H9 (cell line): ENCODE measurements around the gene SKIC2. TPM values are rescaled to one million over a fixed set of nuclear protein-coding genes. Genes with fewer than 3 reads are reported as not detected.
"Not testable (repeated sequence)": the region's sequence is repeated elsewhere in the genome, so short reads cannot be mapped to it uniquely, and the experiment has no call there.

Experiments used
- DNase-seq: peaks from one replicate; pipeline ENCODE4 v3.0.0-alpha.2; 2017
- H2AFZ ChIP-seq: one replicate; pipeline ENCODE4 v1.6.1; 2013; ENCODE audit warnings: mild to moderate bottlenecking, low read length, control low read depth, moderate library complexity
- H2AK5ac ChIP-seq: 2 replicates; pipeline ENCODE4 v1.6.1; 2013; ENCODE audit warnings: low read length, control low read depth, mixed read lengths; ENCODE audit not compliant: insufficient read length
- H2BK120ac ChIP-seq: one replicate; pipeline ENCODE4 v1.6.1; 2013; ENCODE audit warnings: low read depth, mild to moderate bottlenecking, low read length, control low read depth, inconsistent platforms; ENCODE audit not compliant: poor library complexity, severe bottlenecking
- H2BK12ac ChIP-seq: 2 replicates; pipeline ENCODE4 v1.6.1; 2013; ENCODE audit warnings: low read length, control low read depth, mixed read lengths, low read depth; ENCODE audit not compliant: insufficient read length
- H2BK15ac ChIP-seq: 2 replicates; pipeline ENCODE4 v1.6.1; 2013; ENCODE audit warnings: low read depth, low read length, control low read depth
- H2BK20ac ChIP-seq: one replicate; pipeline ENCODE4 v1.6.1; 2013; ENCODE audit warnings: low read depth, mild to moderate bottlenecking, low read length, control low read depth, inconsistent platforms; ENCODE audit not compliant: poor library complexity, severe bottlenecking
- H2BK5ac ChIP-seq: 2 replicates; pipeline ENCODE4 v1.6.1; 2013; ENCODE audit warnings: low read length, control low read depth, mixed read lengths; ENCODE audit not compliant: insufficient read length
- H3K14ac ChIP-seq: 2 replicates; pipeline ENCODE4 v1.6.1; 2013; ENCODE audit warnings: low read length, control low read depth; ENCODE audit not compliant: insufficient read depth
- H3K18ac ChIP-seq: 2 replicates; pipeline ENCODE4 v1.6.1; 2013; ENCODE audit warnings: low read depth, mild to moderate bottlenecking, mixed read lengths, low read length, control low read depth; ENCODE audit not compliant: insufficient read length
- H3K23ac ChIP-seq: 2 replicates; pipeline ENCODE4 v1.6.1; 2013; ENCODE audit warnings: low read length, control low read depth, mixed read lengths, low read depth; ENCODE audit not compliant: insufficient read length
- H3K23me2 ChIP-seq: 2 replicates; pipeline ENCODE4 v1.6.1; 2013; ENCODE audit warnings: low read depth, mild to moderate bottlenecking, mixed read lengths, low read length, control low read depth; ENCODE audit not compliant: insufficient read length, poor library complexity, severe bottlenecking
- H3K27ac ChIP-seq: 2 replicates; pipeline ENCODE4 v1.5.1; 2013; ENCODE audit warnings: low read length, control low read depth, mixed read lengths, low read depth; ENCODE audit not compliant: insufficient read length
- H3K27me3 ChIP-seq: 2 replicates; pipeline ENCODE4 v1.6.1; 2013; ENCODE audit warnings: low read length, control low read depth, inconsistent platforms; ENCODE audit not compliant: insufficient read depth
- H3K4ac ChIP-seq: 2 replicates; pipeline ENCODE4 v1.6.1; 2013; ENCODE audit warnings: low read depth, mild to moderate bottlenecking, control low read depth, inconsistent platforms, low read length, moderate library complexity
- H3K4me1 ChIP-seq: 2 replicates; pipeline ENCODE4 v1.6.1; 2013; ENCODE audit warnings: low read length, control low read depth, inconsistent platforms; ENCODE audit not compliant: insufficient read depth
- H3K4me2 ChIP-seq: 2 replicates; pipeline ENCODE4 v1.6.1; 2013; ENCODE audit warnings: low read length, control low read depth, mixed read lengths; ENCODE audit not compliant: insufficient read length, insufficient read depth
- H3K56ac ChIP-seq: 2 replicates; pipeline ENCODE4 v1.6.1; 2013; ENCODE audit warnings: low read depth, mild to moderate bottlenecking, mixed read lengths, low read length, control low read depth; ENCODE audit not compliant: insufficient read length
- H3K79me1 ChIP-seq: 2 replicates; pipeline ENCODE4 v1.6.1; 2013; ENCODE audit warnings: low read depth, mild to moderate bottlenecking, moderate library complexity, low read length, control low read depth, inconsistent platforms; ENCODE audit not compliant: insufficient read depth, poor library complexity, severe bottlenecking
- H3K79me2 ChIP-seq: 2 replicates; pipeline ENCODE4 v1.6.1; 2013; ENCODE audit warnings: low read length, control low read depth, inconsistent platforms; ENCODE audit not compliant: insufficient read depth
- H3K9ac ChIP-seq: 2 replicates; pipeline ENCODE4 v1.6.1; 2013; ENCODE audit warnings: low read length, control low read depth, mixed read lengths; ENCODE audit not compliant: insufficient read length; ENCODE audit errors: extremely low read depth
- H3K9me3 ChIP-seq: one replicate; pipeline ENCODE4 v1.6.1; 2013; ENCODE audit warnings: low read depth, low read length, inconsistent platforms; ENCODE audit not compliant: control insufficient read depth
- H3T11ph ChIP-seq: one replicate; pipeline ENCODE4 v1.6.1; 2013; ENCODE audit warnings: mild to moderate bottlenecking, low read length, control low read depth, inconsistent platforms
- H4K20me1 ChIP-seq: one replicate; pipeline ENCODE4 v1.6.1; 2013; ENCODE audit not compliant: control insufficient read depth, insufficient read length, insufficient read depth
- H4K5ac ChIP-seq: 2 replicates; pipeline ENCODE4 v1.6.1; 2013; ENCODE audit warnings: low read depth, mild to moderate bottlenecking, mixed read lengths, low read length, control low read depth; ENCODE audit not compliant: insufficient read length
- H4K8ac ChIP-seq: replicated peaks from 2 replicates; pipeline ENCODE4 v1.6.1; 2013; ENCODE audit warnings: low read length, control low read depth, mixed read lengths, low read depth; ENCODE audit not compliant: insufficient read length
- H4K91ac ChIP-seq: 2 replicates; pipeline ENCODE4 v1.6.1; 2013; ENCODE audit warnings: low read depth, mild to moderate bottlenecking, moderate library complexity, mixed read lengths, low read length, control low read depth; ENCODE audit not compliant: insufficient read length
- H3K27ac Mint-ChIP-seq, 3 experiments: 2 replicates in 2 of 3; 3 replicates in 1 of 3; pipeline ENCODE4 v1.8.0; 2020 to 2021; ENCODE audit warnings: mixed read lengths in 3 of 3, mild to moderate bottlenecking in 1 of 3, moderate library complexity in 1 of 3
- H3K27me3 Mint-ChIP-seq: 2 replicates; pipeline ENCODE4 v1.8.0; 2021; ENCODE audit warnings: low read depth, mild to moderate bottlenecking, moderate library complexity, mixed read lengths
- H3K36me3 Mint-ChIP-seq, 3 experiments: 2 replicates in 2 of 3; 3 replicates in 1 of 3; pipeline ENCODE4 v1.8.0; 2020 to 2021; ENCODE audit warnings: low read depth in 3 of 3, mixed read lengths in 3 of 3; ENCODE audit not compliant: insufficient read depth in 1 of 3
- H3K4me1 Mint-ChIP-seq, 2 experiments: 2 replicates each; pipeline ENCODE4 v1.8.0; 2020; ENCODE audit warnings: mixed read lengths in 2 of 2
- H3K4me3 Mint-ChIP-seq, 2 experiments: 2 replicates in 1 of 2; 3 replicates in 1 of 2; pipeline ENCODE4 v1.8.0; 2020 to 2021; ENCODE audit warnings: mild to moderate bottlenecking in 2 of 2, mixed read lengths in 2 of 2, moderate library complexity in 1 of 2
- H3K9me3 Mint-ChIP-seq, 2 experiments: 2 replicates in 1 of 2; 3 replicates in 1 of 2; pipeline ENCODE4 v1.8.0; 2020; ENCODE audit warnings: mild to moderate bottlenecking in 2 of 2, mixed read lengths in 2 of 2, moderate library complexity in 1 of 2
- CTCF ChIP-seq: fragments of 200-600 bp; sonication (generic); conservative IDR thresholded peaks from 3 replicates; pipeline ENCODE4 v1.8.0; 2021; ENCODE audit warnings: antibody characterized with exemption, mild to moderate bottlenecking
- WGBS: extraction: QIAGEN DNeasy Blood & Tissue Kit; methylation state at CpG from one replicate; pipeline ENCODE4 v1.1.7; 2013; ENCODE audit warnings: missing lambda C conversion rate, low lambda C conversion rate, mixed read lengths; ENCODE audit not compliant: insufficient read length; ENCODE audit errors: extremely low coverage; 5-methylcytosine and 5-hydroxymethylcytosine counted together
- long read RNA-seq: library from polyadenylated mRNA; unstranded; transcript quantifications from one replicate; pipeline ENCODE4 v2.0.0, GENCODE V29; 2020
- total RNA-seq: library from RNA; stranded (reverse); gene quantifications from 2 replicates; pipeline ENCODE4 v1.2.1, GENCODE V29; 2021

The SKIC2 gene
- total RNA-seq = 78.8 and 86.2 TPM in 2 replicates
- long read RNA-seq, transcript SKIV2L-201 (28 exons, 3,894 nt) = major isoform, 256 of 363 reads
- long read RNA-seq, partial matches to known transcripts = 51 of 363 reads
- long read RNA-seq, other reads (novel, unspliced or antisense) = 56 of 363 reads

GRCh38 chr6:31958741-31959739 lies at the start of gene SKIC2, which contains the start of gene NELFE:
Gene SKIC2, plus strand, starts transcription at chr6:31959175. Its CDS starts 18 bp downstream, at chr6:31959193.
Gene NELFE, minus strand, starts transcription at chr6:31958971. Its CDS starts 525 bp downstream, at chr6:31958446.
- no peak within 1 kb of the TSS for H2BK12ac ChIP-seq
- no peak within 1 kb of the TSS for H2BK15ac ChIP-seq
- peak within 1 kb of the TSS; percentile 13 for H4K5ac ChIP-seq
- no peak within 1 kb of the TSS for H3K27ac ChIP-seq
- peak within 1 kb of the TSS; percentile 95 for H3K4me2 ChIP-seq
- H3K23ac ChIP-seq = no peak within 1 kb of the TSS
- peak within 1 kb of the TSS; percentile 38 for H3K18ac ChIP-seq
- H3K27ac Mint-ChIP-seq = peak within 1 kb of the TSS; percentile 94 to 99 (median 99)
- H4K20me1 ChIP-seq = no peaks in the 10 kb centered on the region
- no peaks in the 10 kb centered on the region; the same call in 1 of the 2 replicates for H3K27me3 Mint-ChIP-seq
- H3K14ac ChIP-seq = peak within 1 kb of the TSS; percentile 72
- H3K56ac ChIP-seq = peak within 1 kb of the TSS; percentile 43
- H3K23me2 ChIP-seq = peaks cover 10% of the 10 kb centered on the region
- no peak within 1 kb of the TSS for H2AK5ac ChIP-seq
- H4K8ac ChIP-seq = no peak within 1 kb of the TSS
- peak within 1 kb of the TSS; percentile 95 for H3K9ac ChIP-seq
- no peak within 1 kb of the TSS for H3T11ph ChIP-seq
- DNase-seq = peak; percentile 99
- H2AFZ ChIP-seq = peak within 1 kb of the TSS; percentile 27
- no peak within 1 kb of the TSS for H2BK5ac ChIP-seq
- no peak within 1 kb of the TSS for H4K91ac ChIP-seq
- peaks cover 36 to 82% (median 70%) of the 10 kb centered on the region in 3 experiments for H3K36me3 Mint-ChIP-seq
- no peaks in the 10 kb centered on the region for H3K27me3 ChIP-seq
- H3K4me1 ChIP-seq = peaks cover 3% of the 10 kb centered on the region; the same call in 1 of the 2 replicates
- TF ChIP-seq CTCF = no peak
- H3K9me3 ChIP-seq = no peaks in the 10 kb centered on the region
- H3K4me3 Mint-ChIP-seq = peak within 1 kb of the TSS; percentile 95 to 99
- no peak within 1 kb of the TSS for H2BK20ac ChIP-seq
- WGBS = no CpG with 5 or more reads among the region's 59 CpGs
- no peak within 1 kb of the TSS for H3K4ac ChIP-seq
- H3K9me3 Mint-ChIP-seq = no peaks in the 10 kb centered on the region; a peak in 1 of 5 replicates
- peaks cover 18% of the 10 kb centered on the region in 2 experiments for H3K4me1 Mint-ChIP-seq
- H2BK120ac ChIP-seq = no peak within 1 kb of the TSS
- peaks cover 7% of the 10 kb centered on the region for H3K79me2 ChIP-seq
- peaks cover 3% of the 10 kb centered on the region for H3K79me1 ChIP-seq

- WGBS = no CpG with 5 or more reads among the region's 7 CpGs
- H4K5ac ChIP-seq, H2BK120ac ChIP-seq, H2AK5ac ChIP-seq, H4K8ac ChIP-seq, H3K9me3 ChIP-seq, H4K91ac ChIP-seq, H3K14ac ChIP-seq, H3K4ac ChIP-seq, DNase-seq, H3K4me3 Mint-ChIP-seq, H3K79me1 ChIP-seq, H3K9ac ChIP-seq, H2BK15ac ChIP-seq, H3K9me3 Mint-ChIP-seq, H2BK12ac ChIP-seq, H3K27ac Mint-ChIP-seq, H3K18ac ChIP-seq, H4K20me1 ChIP-seq, H3K27me3 ChIP-seq, H3K27me3 Mint-ChIP-seq, H2AFZ ChIP-seq, H3T11ph ChIP-seq, H3K27ac ChIP-seq, H3K4me1 ChIP-seq, H3K79me2 ChIP-seq, H2BK20ac ChIP-seq, H3K56ac ChIP-seq, H3K23ac ChIP-seq, H3K36me3 Mint-ChIP-seq, H2BK5ac ChIP-seq, H3K4me2 ChIP-seq, H3K23me2 ChIP-seq: not testable (repeated sequence)
- peaks cover 11 to 17% of the 10 kb centered on the region in 2 experiments for H3K4me1 Mint-ChIP-seq
Observed at GRCh38 chr6:31909298-31909697, 49.7 kb upstream of the SKIC2 start.
